Neural progenitor cell (in vitro differentiated cells): ENCODE results near the gene EPHA3. TPM values are rescaled to one million over a fixed set of nuclear protein-coding genes. Genes with fewer than 3 reads are reported as not detected.

ENCODE experiments used
- DNase-seq: peaks from one replicate; pipeline ENCODE4 v3.0.0-alpha.2; 2016; ENCODE audit warnings: low spot score
- H2AFZ ChIP-seq: fragments of 200-600 bp; sonication (generic); replicated peaks from 2 replicates; pipeline ENCODE4 v1.6.1; 2016; ENCODE audit warnings: antibody characterized with exemption
- H3F3A ChIP-seq: fragments of 200-600 bp; sonication (generic); 2 replicates; pipeline ENCODE4 v1.6.1; 2016; ENCODE audit warnings: antibody characterized with exemption, low read depth
- H3K27ac ChIP-seq: fragments of 200-600 bp; sonication (generic); 2 replicates; pipeline ENCODE4 v1.5.1; 2016; ENCODE audit warnings: mild to moderate bottlenecking
- H3K27me3 ChIP-seq: fragments of 200-600 bp; sonication (generic); 2 replicates; pipeline ENCODE4 v1.6.1; 2016; ENCODE audit warnings: mild to moderate bottlenecking, moderate library complexity
- H3K36me3 ChIP-seq: fragments of 200-600 bp; sonication (generic); 2 replicates; pipeline ENCODE4 v1.5.1; 2016
- H3K4me1 ChIP-seq: fragments of 200-600 bp; sonication (generic); 2 replicates; pipeline ENCODE4 v1.6.1; 2016; ENCODE audit warnings: mixed run types
- H3K4me2 ChIP-seq: fragments of 200-600 bp; sonication (generic); 2 replicates; pipeline ENCODE4 v1.6.1; 2016
- H3K4me3 ChIP-seq: fragments of 200-600 bp; sonication (generic); 2 replicates; pipeline ENCODE4 v1.5.1; 2016
- H3K79me2 ChIP-seq: fragments of 200-600 bp; sonication (generic); 2 replicates; pipeline ENCODE4 v1.6.1; 2016; ENCODE audit warnings: low read depth
- H3K9ac ChIP-seq: fragments of 200-600 bp; sonication (generic); 2 replicates; pipeline ENCODE4 v1.6.1; 2016
- H3K9me3 ChIP-seq: fragments of 200-600 bp; sonication (generic); 2 replicates; pipeline ENCODE4 v1.5.1; 2016; ENCODE audit warnings: low read depth
- H4K20me1 ChIP-seq: fragments of 200-600 bp; sonication (generic); 2 replicates; pipeline ENCODE4 v1.6.1; 2016; ENCODE audit warnings: low read depth
- H3K27ac Mint-ChIP-seq: 3 replicates; pipeline ENCODE4 v1.8.0; 2021; ENCODE audit warnings: mixed read lengths
- H3K27me3 Mint-ChIP-seq: 2 replicates; pipeline ENCODE4 v1.8.0; 2022; ENCODE audit warnings: low read depth, mild to moderate bottlenecking, inconsistent platforms, moderate library complexity, mixed read lengths; ENCODE audit not compliant: insufficient read depth
- H3K36me3 Mint-ChIP-seq: 3 replicates; pipeline ENCODE4 v1.8.0; 2021; ENCODE audit warnings: mixed read lengths
- H3K4me1 Mint-ChIP-seq: 3 replicates; pipeline ENCODE4 v1.8.0; 2021; ENCODE audit warnings: mixed read lengths
- H3K4me3 Mint-ChIP-seq: 3 replicates; pipeline ENCODE4 v1.8.0; 2021; ENCODE audit warnings: mild to moderate bottlenecking, moderate library complexity, mixed read lengths
- H3K9me3 Mint-ChIP-seq: 3 replicates; pipeline ENCODE4 v1.8.0; 2020; ENCODE audit warnings: mixed read lengths
- EZH2 ChIP-seq: fragments of 200-600 bp; sonication (generic); IDR thresholded peaks from 2 replicates; pipeline ENCODE4 v1.6.1; 2017; ENCODE audit warnings: antibody characterized with exemption, mild to moderate bottlenecking, moderate library complexity
- EZH2phosphoT487 ChIP-seq: fragments of 200-600 bp; sonication (generic); IDR thresholded peaks from 2 replicates; pipeline ENCODE4 v1.6.1; 2017; ENCODE audit warnings: antibody characterized with exemption
- total RNA-seq: library from RNA; depleted of rRNA; stranded (reverse); fragments of >200 nt; gene quantifications from 2 replicates; pipeline ENCODE4 v1.2.3, GENCODE V29; 2015; ENCODE audit warnings: low replicate concordance
- TF ChIP-seq, protein P1 (sequence below): fragments of 200-600 bp; sonication (generic); IDR thresholded peaks from 2 replicates; pipeline ENCODE4 v1.5.1; 2017; ENCODE audit warnings: antibody characterized with exemption, mild to moderate bottlenecking

EPHA3 gene
- total RNA-seq, 1 donor from 2014 or later = 0.36 TPM

DNA sequence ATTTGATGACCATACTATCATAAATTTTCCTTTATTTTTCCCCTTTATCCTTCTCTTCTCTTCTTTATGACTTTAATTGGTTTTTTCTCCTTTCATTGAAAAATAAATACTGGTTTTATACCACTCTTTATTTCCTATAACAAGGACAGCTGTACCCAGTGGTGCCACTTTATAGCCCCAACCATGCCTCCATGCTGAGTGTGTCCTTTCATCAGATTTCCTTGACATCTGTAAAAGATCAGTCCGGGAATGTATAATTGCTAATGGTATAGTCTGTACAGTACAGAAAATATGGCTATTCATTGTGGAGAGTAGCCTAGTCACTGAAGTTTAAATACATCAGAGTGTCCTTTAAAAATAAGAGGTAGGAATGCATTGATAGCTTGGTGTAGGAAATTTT, 74.6 kb downstream of the EPHA3 start:
- Mint-ChIP-seq H3K4me3 (no peak overlapping the region), H3K4me1 (peaks cover 62% of the 10 kb centered on the region), H3K27me3 (no peaks in the 10 kb centered on the region), H3K9me3 (no peaks in the 10 kb centered on the region), H3K36me3 (no peaks in the 10 kb centered on the region), H3K27ac (peak overlapping the region; percentile 12)
- peaks cover 36% of the 10 kb centered on the region for H3K4me1 ChIP-seq
- no peaks in the 10 kb centered on the region for H3K27me3 ChIP-seq
- H3K9ac ChIP-seq = no peak overlapping the region
- H3K9me3 ChIP-seq = no peaks in the 10 kb centered on the region
- H3K27ac ChIP-seq = no peak overlapping the region
- H3F3A ChIP-seq = peaks cover 6% of the 10 kb centered on the region
- no peaks in the 10 kb centered on the region for H3K79me2 ChIP-seq
- no peak overlapping the region for H2AFZ ChIP-seq
- H3K4me3 ChIP-seq = no peak overlapping the region
- no peaks in the 10 kb centered on the region for H4K20me1 ChIP-seq
- no peaks in the 10 kb centered on the region for H3K36me3 ChIP-seq
- DNase-seq = no peak
- TF ChIP-seq, protein P1, sequence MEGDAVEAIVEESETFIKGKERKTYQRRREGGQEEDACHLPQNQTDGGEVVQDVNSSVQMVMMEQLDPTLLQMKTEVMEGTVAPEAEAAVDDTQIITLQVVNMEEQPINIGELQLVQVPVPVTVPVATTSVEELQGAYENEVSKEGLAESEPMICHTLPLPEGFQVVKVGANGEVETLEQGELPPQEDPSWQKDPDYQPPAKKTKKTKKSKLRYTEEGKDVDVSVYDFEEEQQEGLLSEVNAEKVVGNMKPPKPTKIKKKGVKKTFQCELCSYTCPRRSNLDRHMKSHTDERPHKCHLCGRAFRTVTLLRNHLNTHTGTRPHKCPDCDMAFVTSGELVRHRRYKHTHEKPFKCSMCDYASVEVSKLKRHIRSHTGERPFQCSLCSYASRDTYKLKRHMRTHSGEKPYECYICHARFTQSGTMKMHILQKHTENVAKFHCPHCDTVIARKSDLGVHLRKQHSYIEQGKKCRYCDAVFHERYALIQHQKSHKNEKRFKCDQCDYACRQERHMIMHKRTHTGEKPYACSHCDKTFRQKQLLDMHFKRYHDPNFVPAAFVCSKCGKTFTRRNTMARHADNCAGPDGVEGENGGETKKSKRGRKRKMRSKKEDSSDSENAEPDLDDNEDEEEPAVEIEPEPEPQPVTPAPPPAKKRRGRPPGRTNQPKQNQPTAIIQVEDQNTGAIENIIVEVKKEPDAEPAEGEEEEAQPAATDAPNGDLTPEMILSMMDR = no peak
- TF ChIP-seq EZH2 = no peak
- H3K4me2 ChIP-seq = no peak overlapping the region

DNA sequence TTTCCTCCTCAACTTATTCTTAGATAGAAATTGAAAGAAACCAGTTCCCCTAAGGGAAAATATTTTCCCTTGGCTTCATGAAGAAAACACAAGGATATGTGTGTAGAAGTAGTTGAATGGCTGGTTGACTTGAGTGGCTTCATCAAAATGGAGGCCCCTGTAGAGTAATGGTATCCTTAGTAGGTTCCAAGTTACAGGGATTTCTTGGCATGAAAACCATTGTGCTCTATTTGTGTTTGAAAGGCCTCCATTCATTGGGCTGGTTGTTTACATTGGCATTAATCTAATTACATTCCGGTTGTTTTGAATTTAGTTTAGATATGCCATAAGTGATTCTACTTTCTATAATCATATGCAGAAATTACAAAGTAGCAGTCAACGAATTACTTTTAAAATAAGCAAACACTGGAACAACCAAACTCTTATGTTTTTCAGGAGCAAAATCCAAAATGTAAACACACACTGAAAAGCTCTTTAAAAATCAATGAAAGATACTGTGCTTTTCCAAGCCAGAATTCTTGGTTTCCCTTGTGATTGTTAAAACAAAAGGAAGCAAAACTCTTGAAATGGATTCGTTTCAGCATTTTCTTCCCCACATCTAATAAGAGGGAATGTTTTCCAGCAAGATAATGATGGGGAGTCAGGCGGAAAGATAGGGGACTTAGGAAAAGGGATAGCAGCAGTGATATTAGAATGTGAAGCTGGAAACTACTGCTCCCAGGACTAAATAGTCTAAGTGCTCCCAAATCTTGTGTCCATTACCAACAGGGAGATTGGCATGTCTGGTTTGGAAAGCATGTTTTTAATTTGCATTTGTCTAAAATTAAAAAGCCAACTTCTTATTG, 77.0 kb downstream of the EPHA3 start:
- H2AFZ ChIP-seq = peak overlapping the region; percentile 78
- peak overlapping the region; percentile 3 for H3K4me2 ChIP-seq
- H3K9me3 Mint-ChIP-seq = no peaks in the 10 kb centered on the region
- H3K9ac ChIP-seq = no peak overlapping the region
- no peaks in the 10 kb centered on the region for H3K27me3 Mint-ChIP-seq
- H3K36me3 ChIP-seq = no peaks in the 10 kb centered on the region
- no peak overlapping the region for H3K27ac Mint-ChIP-seq
- no peak overlapping the region for H3K4me3 Mint-ChIP-seq
- peaks cover 2% of the 10 kb centered on the region for H3K36me3 Mint-ChIP-seq
- no peaks in the 10 kb centered on the region for H3K79me2 ChIP-seq
- peaks cover 44% of the 10 kb centered on the region for H3K4me1 Mint-ChIP-seq
- no peak overlapping the region for H3K4me3 ChIP-seq
- no peaks in the 10 kb centered on the region for H4K20me1 ChIP-seq
- no peak overlapping the region for H3K27ac ChIP-seq
- H3K9me3 ChIP-seq = no peaks in the 10 kb centered on the region
- no peak for DNase-seq
- H3K4me1 ChIP-seq = peaks cover 36% of the 10 kb centered on the region
- peaks cover 6% of the 10 kb centered on the region for H3F3A ChIP-seq
- no peaks in the 10 kb centered on the region for H3K27me3 ChIP-seq
- no peak for TF ChIP-seq EZH2
- TF ChIP-seq EZH2phosphoT487 = no peak
- TF ChIP-seq, protein P1 = no peak

DNA sequence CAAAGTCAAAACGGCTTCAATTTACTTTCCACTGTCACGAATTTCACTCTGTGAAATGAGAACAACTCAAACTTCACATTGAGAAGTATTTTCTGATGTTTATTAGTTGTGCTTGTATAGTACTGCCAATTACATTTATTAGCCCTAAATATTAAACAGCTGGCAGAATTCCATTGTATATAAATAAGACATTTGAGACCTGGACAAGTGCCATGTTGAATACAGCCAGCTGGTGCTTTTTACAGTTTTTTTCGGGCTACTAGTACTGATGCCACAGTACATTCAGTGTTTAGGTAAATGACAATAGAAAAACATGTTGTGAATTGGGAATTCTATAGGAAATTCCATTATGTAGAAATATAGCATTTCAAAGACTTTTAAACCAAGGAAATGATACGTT, 79.0 kb downstream of the EPHA3 start:
- H3K4me2 ChIP-seq = no peak overlapping the region
- H3K4me3 ChIP-seq = no peak overlapping the region
- Mint-ChIP-seq H3K4me1 (peaks cover 24% of the 10 kb centered on the region), H3K27ac (no peak overlapping the region), H3K4me3 (no peak overlapping the region), H3K36me3 (peaks cover 2% of the 10 kb centered on the region), H3K27me3 (no peaks in the 10 kb centered on the region), H3K9me3 (no peaks in the 10 kb centered on the region)
- H3K9ac ChIP-seq = no peak overlapping the region
- no peak overlapping the region for H2AFZ ChIP-seq
- no peaks in the 10 kb centered on the region for H3K27me3 ChIP-seq
- TF ChIP-seq, protein P1 = no peak
- no peak for TF ChIP-seq EZH2
- TF ChIP-seq EZH2phosphoT487 = no peak
- no peaks in the 10 kb centered on the region for H4K20me1 ChIP-seq
- peaks cover 24% of the 10 kb centered on the region for H3K4me1 ChIP-seq
- no peaks in the 10 kb centered on the region for H3K79me2 ChIP-seq
- DNase-seq = no peak
- no peaks in the 10 kb centered on the region for H3K9me3 ChIP-seq
- H3F3A ChIP-seq = peaks cover 6% of the 10 kb centered on the region
- no peaks in the 10 kb centered on the region for H3K36me3 ChIP-seq
- no peak overlapping the region for H3K27ac ChIP-seq
